ENCODE results near the gene PLAAT1.

Gene PLAAT1

DNA sequence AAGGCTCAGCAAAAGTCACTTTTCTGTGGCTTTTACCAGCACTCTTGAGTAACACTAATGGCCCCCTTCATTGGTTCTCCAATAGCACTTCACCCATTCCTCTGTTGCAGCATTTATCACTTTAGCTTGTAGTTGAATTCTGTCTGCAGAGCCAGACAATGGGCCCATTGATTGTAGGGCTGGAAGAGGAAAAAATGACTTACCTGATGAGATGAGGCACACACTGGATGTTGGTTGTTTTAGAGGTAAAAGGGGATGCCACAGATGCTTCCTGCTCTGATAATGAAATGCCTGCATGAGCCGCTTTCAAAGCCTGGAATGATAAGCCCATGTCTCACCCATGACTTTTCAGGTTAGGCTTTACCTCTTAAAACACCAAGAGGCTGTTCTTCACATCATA lies 64.3 kb downstream of the PLAAT1 start:
- no peak overlapping the region for H3K27ac ChIP-seq (ENCODE audit: low read depth, low read length)
- H3K9ac ChIP-seq (ENCODE audit: low read length) = no peak overlapping the region
- no peaks in the 10 kb centered on the region for H3K9me2 ChIP-seq (replicated peaks; ENCODE audit: insufficient read depth, low read length)
- no peak overlapping the region for H3K4me3 ChIP-seq (ENCODE audit: insufficient read depth, low read length, poor library complexity, severe bottlenecking)
- no peak for TF ChIP-seq CTCF (IDR thresholded peaks at IDR 0.05; ENCODE audit: insufficient read depth, low read length, poor library complexity, severe bottlenecking)
- no peak for TF ChIP-seq EZH2phosphoT487 (conservative IDR thresholded peaks at IDR 0.05; ENCODE audit: low read length)
- no peak overlapping the region for H3K4me2 ChIP-seq (ENCODE audit: low read depth, low read length, poor library complexity, severe bottlenecking)
- no peaks in the 10 kb centered on the region for H3K36me3 ChIP-seq (ENCODE audit: low read length)
- H3K9me3 ChIP-seq (ENCODE audit: insufficient read depth, low read length) = no peaks in the 10 kb centered on the region
- H2AFZ ChIP-seq (ENCODE audit: low read depth, low read length, severe bottlenecking) = no peak overlapping the region
- no peaks in the 10 kb centered on the region for H3K27me3 ChIP-seq (ENCODE audit: low read length)
- no peaks in the 10 kb centered on the region for H4K20me1 ChIP-seq (ENCODE audit: low read depth, low read length)
- H3K79me2 ChIP-seq (ENCODE audit: insufficient read depth, low read length) = no peaks in the 10 kb centered on the region
- H3F3A ChIP-seq (ENCODE audit: insufficient read depth) = no peaks in the 10 kb centered on the region

GRCh38 chr3:193310914-193311723 lies 70.1 kb downstream of the PLAAT1 start:
- no peak overlapping the region for H3K27ac ChIP-seq (ENCODE audit: low read depth, low read length)
- no peaks in the 10 kb centered on the region for H3K79me2 ChIP-seq (ENCODE audit: insufficient read depth, low read length)
- no peak overlapping the region for H3K4me3 ChIP-seq (ENCODE audit: insufficient read depth, low read length, poor library complexity, severe bottlenecking)
- no peak for TF ChIP-seq EZH2phosphoT487 (conservative IDR thresholded peaks at IDR 0.05; ENCODE audit: low read length)
- no peak for TF ChIP-seq CTCF (IDR thresholded peaks at IDR 0.05; ENCODE audit: insufficient read depth, low read length, poor library complexity, severe bottlenecking)
- no peaks in the 10 kb centered on the region for H3F3A ChIP-seq (ENCODE audit: insufficient read depth)
- H4K20me1 ChIP-seq (ENCODE audit: low read depth, low read length) = no peaks in the 10 kb centered on the region
- no peaks in the 10 kb centered on the region for H3K27me3 ChIP-seq (ENCODE audit: low read length)
- no peaks in the 10 kb centered on the region for H3K36me3 ChIP-seq (ENCODE audit: low read length)
- H2AFZ ChIP-seq (ENCODE audit: low read depth, low read length, severe bottlenecking) = no peak overlapping the region
- no peaks in the 10 kb centered on the region for H3K9me2 ChIP-seq (replicated peaks; ENCODE audit: insufficient read depth, low read length)
- H3K4me2 ChIP-seq (ENCODE audit: low read depth, low read length, poor library complexity, severe bottlenecking) = no peak overlapping the region
- H3K9ac ChIP-seq (ENCODE audit: low read length) = no peak overlapping the region
- H3K9me3 ChIP-seq (ENCODE audit: insufficient read depth, low read length) = no peaks in the 10 kb centered on the region

DNA sequence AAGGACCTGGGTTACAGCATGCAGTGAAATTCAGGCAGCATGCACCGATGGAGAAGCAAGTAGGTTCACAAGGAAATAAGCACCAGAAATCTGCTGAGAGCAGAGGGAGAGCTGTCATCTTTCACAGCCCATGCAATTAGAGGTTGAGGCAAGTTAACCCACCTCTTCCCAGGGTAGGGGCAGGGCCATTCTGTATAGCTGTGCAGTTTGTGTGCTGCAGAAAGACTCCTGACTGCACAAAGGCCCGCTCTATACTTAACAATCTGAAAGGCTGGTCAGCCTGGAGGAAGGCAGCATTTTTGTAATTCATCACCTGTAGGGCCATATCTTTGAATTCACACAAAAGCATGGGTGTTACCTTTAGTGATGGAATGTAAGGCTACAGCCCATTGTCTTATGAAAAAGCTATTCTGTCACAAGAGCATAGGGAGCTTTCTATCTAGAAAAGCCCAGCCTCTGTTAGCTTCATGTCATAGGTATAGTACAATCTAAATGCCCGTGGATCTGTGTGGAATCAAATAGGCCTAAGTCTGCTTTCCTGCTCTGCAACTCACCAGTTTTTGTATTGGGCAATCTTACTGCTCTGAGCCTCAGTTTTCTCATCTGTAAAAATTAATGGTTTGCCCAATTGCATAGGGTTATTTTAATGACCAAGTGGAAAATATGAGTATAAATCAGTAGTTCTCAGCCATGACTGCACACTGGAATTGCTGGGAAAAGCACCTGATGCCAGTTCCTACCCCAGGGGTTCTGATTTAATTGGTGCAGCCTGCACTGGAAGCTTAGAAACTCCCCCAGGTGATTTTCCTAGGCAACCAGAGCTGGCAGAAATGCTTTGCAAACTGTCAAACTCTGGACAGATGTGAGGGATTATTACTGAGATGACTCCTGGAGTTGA lies 72.3 kb downstream of the PLAAT1 start:
- no peaks in the 10 kb centered on the region for H3K9me3 ChIP-seq (ENCODE audit: insufficient read depth, low read length)
- TF ChIP-seq EZH2phosphoT487 (conservative IDR thresholded peaks at IDR 0.05; ENCODE audit: low read length) (no peak), CTCF (IDR thresholded peaks at IDR 0.05; ENCODE audit: insufficient read depth, low read length, poor library complexity, severe bottlenecking) (no peak)
- no peak overlapping the region for H3K9ac ChIP-seq (ENCODE audit: low read length)
- no peak overlapping the region for H3K4me3 ChIP-seq (ENCODE audit: insufficient read depth, low read length, poor library complexity, severe bottlenecking)
- H3K36me3 ChIP-seq (ENCODE audit: low read length) = no peaks in the 10 kb centered on the region
- H2AFZ ChIP-seq (ENCODE audit: low read depth, low read length, severe bottlenecking) = no peak overlapping the region
- H3K9me2 ChIP-seq (replicated peaks; ENCODE audit: insufficient read depth, low read length) = no peaks in the 10 kb centered on the region; the same call in 1 of the 2 replicates
- no peaks in the 10 kb centered on the region for H4K20me1 ChIP-seq (ENCODE audit: low read depth, low read length)
- H3F3A ChIP-seq (ENCODE audit: insufficient read depth) = no peaks in the 10 kb centered on the region
- H3K27me3 ChIP-seq (ENCODE audit: low read length) = no peaks in the 10 kb centered on the region
- H3K4me2 ChIP-seq (ENCODE audit: low read depth, low read length, poor library complexity, severe bottlenecking) = no peak overlapping the region
- no peak overlapping the region for H3K27ac ChIP-seq (ENCODE audit: low read depth, low read length)
- H3K79me2 ChIP-seq (ENCODE audit: insufficient read depth, low read length) = no peaks in the 10 kb centered on the region
